ENCODE measurements around the gene BGN.

BGN gene

GRCh38 chrX:153511784-153512500, 17.2 kb downstream of the BGN start:
- Histone ChIP-seq H3K27me3 (ENCODE audit: control insufficient read depth in 1 of 2, insufficient read depth in 2 of 2, low read length in 2 of 2) (peaks cover 0 to 14% of the 10 kb centered on the region in 2 donors), H3K9me3 (ENCODE audit: low read length) (no peaks in the 10 kb centered on the region), H3K4me3 (ENCODE audit: low read depth in 1 of 2, low read length in 2 of 2) (no peak overlapping the region), H3K9ac (ENCODE audit: low read length) (no peak overlapping the region), H3K4me1 (ENCODE audit: insufficient read depth, low read length) (peaks cover 3% of the 10 kb centered on the region), H3K36me3 (ENCODE audit: insufficient read depth, low read length) (no peaks in the 10 kb centered on the region), H3K27ac (ENCODE audit: low read depth, low read length) (no peak overlapping the region)

DNA sequence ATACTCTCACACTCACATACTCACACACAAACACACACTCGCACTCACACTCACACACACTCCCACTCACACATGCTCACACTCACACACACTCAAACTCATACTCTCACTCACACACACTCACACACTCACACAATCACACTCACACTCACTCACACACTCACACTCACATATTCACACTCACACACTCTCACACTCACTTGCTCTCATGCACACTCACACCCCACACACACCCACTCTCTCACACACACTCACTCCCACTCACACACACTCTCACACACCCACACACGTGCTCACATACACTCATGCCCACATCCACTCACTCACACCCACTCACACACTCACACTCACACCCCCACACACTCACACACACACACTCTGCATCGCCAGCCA, 17.7 kb downstream of the BGN start:
- no peak overlapping the region for H3K9ac ChIP-seq (ENCODE audit: low read length)
- no peaks in the 10 kb centered on the region for H3K9me3 ChIP-seq (ENCODE audit: low read length)
- peaks cover under 1% of the 10 kb centered on the region for H3K4me1 ChIP-seq (ENCODE audit: insufficient read depth, low read length)
- peaks cover 0 to 19% of the 10 kb centered on the region in 2 donors for H3K27me3 ChIP-seq (ENCODE audit: control insufficient read depth in 1 of 2, insufficient read depth in 2 of 2, low read length in 2 of 2)
- no peak overlapping the region for H3K4me3 ChIP-seq (ENCODE audit: low read depth in 1 of 2, low read length in 2 of 2)
- no peaks in the 10 kb centered on the region for H3K36me3 ChIP-seq (ENCODE audit: insufficient read depth, low read length)
- no peak overlapping the region for H3K27ac ChIP-seq (ENCODE audit: low read depth, low read length)

GRCh38 chrX:153513265-153513664, 18.5 kb downstream of the BGN start:
- no peak overlapping the region for H3K9ac ChIP-seq (ENCODE audit: low read length)
- no peak overlapping the region for H3K4me3 ChIP-seq (ENCODE audit: low read depth in 1 of 2, low read length in 2 of 2)
- no peak overlapping the region for H3K27ac ChIP-seq (ENCODE audit: low read depth, low read length)
- H3K4me1 ChIP-seq (ENCODE audit: insufficient read depth, low read length): no peaks in the 10 kb centered on the region
- H3K9me3 ChIP-seq (ENCODE audit: low read length): no peaks in the 10 kb centered on the region
- H3K27me3 ChIP-seq (ENCODE audit: control insufficient read depth in 1 of 2, insufficient read depth in 2 of 2, low read length in 2 of 2): peaks cover 0 to 23% of the 10 kb centered on the region in 2 donors
- no peaks in the 10 kb centered on the region for H3K36me3 ChIP-seq (ENCODE audit: insufficient read depth, low read length)

DNA sequence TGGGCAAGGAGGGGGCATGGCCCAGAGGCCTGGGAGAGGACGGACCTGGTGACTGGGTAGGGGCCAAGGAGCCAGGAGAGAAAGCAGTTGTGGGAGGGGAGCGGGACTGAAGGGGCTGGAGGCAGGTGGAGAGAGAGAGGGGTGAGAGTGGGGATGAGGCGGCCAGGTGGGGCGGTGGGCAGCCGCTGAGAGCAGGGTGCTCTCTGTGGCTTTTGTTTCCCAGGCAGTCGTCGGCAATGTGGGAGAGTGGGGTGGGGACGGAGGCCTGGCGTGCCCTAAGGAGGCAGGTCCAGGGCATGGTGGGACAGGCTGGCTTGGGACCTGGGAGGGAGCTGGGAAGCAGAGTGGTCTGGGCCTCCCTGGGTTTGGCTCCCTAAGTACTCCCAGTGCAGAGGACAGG, 19.5 kb downstream of the BGN start:
- H3K27ac ChIP-seq (ENCODE audit: low read depth, low read length): no peak overlapping the region
- H3K27me3 ChIP-seq (ENCODE audit: control insufficient read depth in 1 of 2, insufficient read depth in 2 of 2, low read length in 2 of 2): peaks cover 0 to 33% of the 10 kb centered on the region in 2 donors
- no peaks in the 10 kb centered on the region for H3K4me1 ChIP-seq (ENCODE audit: insufficient read depth, low read length)
- no peaks in the 10 kb centered on the region for H3K36me3 ChIP-seq (ENCODE audit: insufficient read depth, low read length)
- H3K4me3 ChIP-seq (ENCODE audit: low read depth in 1 of 2, low read length in 2 of 2): no peak overlapping the region
- H3K9ac ChIP-seq (ENCODE audit: low read length): no peak overlapping the region
- H3K9me3 ChIP-seq (ENCODE audit: low read length): no peaks in the 10 kb centered on the region

DNA sequence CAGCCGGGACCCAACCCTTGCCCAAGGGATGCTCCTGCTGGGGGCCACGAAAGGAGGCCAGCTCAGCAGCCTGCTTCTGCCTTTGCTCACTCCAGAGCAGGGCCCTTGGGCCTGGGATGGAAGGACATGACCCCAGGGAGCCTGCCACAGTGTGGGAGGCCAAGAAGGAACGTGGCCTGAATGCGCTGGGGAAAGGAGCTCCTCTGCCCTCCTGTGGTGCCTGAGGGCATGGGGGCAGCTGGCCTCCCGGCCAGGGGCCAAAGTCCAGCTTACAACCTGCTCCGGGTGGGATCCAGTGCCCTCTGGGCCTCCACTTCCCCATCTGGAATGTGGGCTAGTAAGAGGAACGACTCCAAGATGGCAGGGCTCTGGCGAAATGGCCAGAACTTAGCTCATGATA, 20.7 kb downstream of the BGN start:
- no peak overlapping the region for H3K9ac ChIP-seq (ENCODE audit: low read length)
- H3K27me3 ChIP-seq (ENCODE audit: control insufficient read depth in 1 of 2, insufficient read depth in 2 of 2, low read length in 2 of 2): peaks cover 2 to 37% of the 10 kb centered on the region in 2 donors
- no peak overlapping the region for H3K4me3 ChIP-seq (ENCODE audit: low read depth in 1 of 2, low read length in 2 of 2)
- no peaks in the 10 kb centered on the region for H3K4me1 ChIP-seq (ENCODE audit: insufficient read depth, low read length)
- no peaks in the 10 kb centered on the region for H3K9me3 ChIP-seq (ENCODE audit: low read length)
- H3K36me3 ChIP-seq (ENCODE audit: insufficient read depth, low read length): no peaks in the 10 kb centered on the region
- H3K27ac ChIP-seq (ENCODE audit: low read depth, low read length): no peak overlapping the region

DNA sequence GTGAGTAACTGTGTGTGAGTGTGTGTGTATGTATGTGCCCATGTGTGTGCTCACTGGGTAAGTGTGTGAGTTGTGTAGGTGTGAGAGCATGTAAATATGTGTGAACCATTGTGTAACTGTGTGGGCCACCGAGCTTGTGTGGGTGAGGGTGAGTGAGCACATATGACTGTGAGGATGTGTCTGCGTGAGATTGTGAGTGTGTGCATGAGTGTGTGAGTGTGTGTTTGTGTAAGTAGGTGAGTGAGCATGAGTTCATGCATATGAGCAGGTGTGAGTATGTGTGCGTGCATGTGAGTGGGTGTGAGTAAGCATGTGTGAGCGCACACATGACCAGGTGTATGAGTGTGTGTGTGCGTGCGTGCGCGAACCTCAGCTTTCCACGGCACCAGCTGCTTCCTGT, 21.3 kb downstream of the BGN start:
- Histone ChIP-seq H3K27ac (ENCODE audit: low read depth, low read length) (no peak overlapping the region), H3K4me1 (ENCODE audit: insufficient read depth, low read length) (no peaks in the 10 kb centered on the region), H3K36me3 (ENCODE audit: insufficient read depth, low read length) (no peaks in the 10 kb centered on the region), H3K4me3 (ENCODE audit: low read depth in 1 of 2, low read length in 2 of 2) (no peak overlapping the region), H3K27me3 (ENCODE audit: control insufficient read depth in 1 of 2, insufficient read depth in 2 of 2, low read length in 2 of 2) (peaks cover 3 to 42% of the 10 kb centered on the region in 2 donors), H3K9ac (ENCODE audit: low read length) (no peak overlapping the region), H3K9me3 (ENCODE audit: low read length) (no peaks in the 10 kb centered on the region)

- H3K27me3 ChIP-seq (ENCODE audit: control insufficient read depth in 1 of 2, insufficient read depth in 2 of 2, low read length in 2 of 2): peaks cover 3 to 53% of the 10 kb centered on the region in 2 donors
- H3K9ac ChIP-seq (ENCODE audit: low read length): no peak within 1 kb of the TSS
- H3K27ac ChIP-seq (ENCODE audit: low read depth, low read length): no peak within 1 kb of the TSS
- H3K4me3 ChIP-seq (ENCODE audit: low read depth in 1 of 2, low read length in 2 of 2): no peak within 1 kb of the TSS
- no peaks in the 10 kb centered on the region for H3K36me3 ChIP-seq (ENCODE audit: insufficient read depth, low read length)
- no peaks in the 10 kb centered on the region for H3K9me3 ChIP-seq (ENCODE audit: low read length)
- no peaks in the 10 kb centered on the region for H3K4me1 ChIP-seq (ENCODE audit: insufficient read depth, low read length)
These were observed 22.6 kb downstream of the BGN start, which contains the start of gene ATP2B3 for GRCh38 chrX:153517423-153517822. Gene ATP2B3 (plus strand): TSS chrX:153517642. CDS start chrX:153536248, 18,606 bp downstream.

GRCh38 chrX:153517946-153518834, 23.4 kb downstream of the BGN start:
- Histone ChIP-seq H3K4me1 (ENCODE audit: insufficient read depth, low read length) (no peaks in the 10 kb centered on the region), H3K36me3 (ENCODE audit: insufficient read depth, low read length) (no peaks in the 10 kb centered on the region), H3K27ac (ENCODE audit: low read depth, low read length) (no peak overlapping the region), H3K27me3 (ENCODE audit: control insufficient read depth in 1 of 2, insufficient read depth in 2 of 2, low read length in 2 of 2) (peaks cover 3 to 59% of the 10 kb centered on the region in 2 donors), H3K9me3 (ENCODE audit: low read length) (no peaks in the 10 kb centered on the region), H3K4me3 (ENCODE audit: low read depth in 1 of 2, low read length in 2 of 2) (no peak overlapping the region), H3K9ac (ENCODE audit: low read length) (no peak overlapping the region)

GRCh38 chrX:153519569-153520286, 24.9 kb downstream of the BGN start:
- Histone ChIP-seq H3K4me1 (ENCODE audit: insufficient read depth, low read length) (no peaks in the 10 kb centered on the region), H3K36me3 (ENCODE audit: insufficient read depth, low read length) (no peaks in the 10 kb centered on the region), H3K9ac (ENCODE audit: low read length) (no peak overlapping the region), H3K27ac (ENCODE audit: low read depth, low read length) (no peak overlapping the region), H3K4me3 (ENCODE audit: low read depth in 1 of 2, low read length in 2 of 2) (no peak overlapping the region), H3K9me3 (ENCODE audit: low read length) (no peaks in the 10 kb centered on the region), H3K27me3 (ENCODE audit: control insufficient read depth in 1 of 2, insufficient read depth in 2 of 2, low read length in 2 of 2) (peaks cover 3 to 63% of the 10 kb centered on the region in 2 donors)

DNA sequence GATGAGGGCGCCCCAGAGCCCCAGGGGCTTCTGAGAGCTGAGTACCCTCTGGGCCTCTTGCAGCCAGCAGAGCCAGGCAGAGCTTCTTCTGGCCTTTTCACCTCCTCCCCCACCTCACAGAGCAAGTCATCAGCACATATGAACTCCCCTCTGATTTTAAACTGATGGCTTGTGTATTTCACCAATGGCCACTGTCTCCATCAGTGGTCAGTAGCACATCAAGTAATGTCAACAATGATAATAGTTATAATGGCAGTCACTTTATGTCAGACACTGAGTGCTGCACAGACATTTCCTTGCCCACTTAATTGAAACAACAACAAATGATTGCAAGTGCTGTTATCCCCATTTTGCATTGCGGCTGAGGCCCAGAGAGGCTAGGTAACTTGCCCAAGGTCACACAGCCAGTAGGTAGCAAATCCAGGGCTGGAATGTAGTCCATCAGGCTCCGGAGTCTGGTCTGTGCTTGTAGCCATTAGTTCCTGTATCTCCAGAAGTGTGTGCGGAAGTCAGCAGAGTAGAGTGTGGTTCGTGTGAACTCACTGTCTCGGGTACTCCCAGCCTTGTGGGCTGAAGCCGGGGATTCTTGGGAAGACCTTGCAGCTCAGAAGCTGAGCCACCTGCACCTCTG, 25.6 kb downstream of the BGN start:
- no peak overlapping the region for H3K27ac ChIP-seq (ENCODE audit: low read depth, low read length)

DNA sequence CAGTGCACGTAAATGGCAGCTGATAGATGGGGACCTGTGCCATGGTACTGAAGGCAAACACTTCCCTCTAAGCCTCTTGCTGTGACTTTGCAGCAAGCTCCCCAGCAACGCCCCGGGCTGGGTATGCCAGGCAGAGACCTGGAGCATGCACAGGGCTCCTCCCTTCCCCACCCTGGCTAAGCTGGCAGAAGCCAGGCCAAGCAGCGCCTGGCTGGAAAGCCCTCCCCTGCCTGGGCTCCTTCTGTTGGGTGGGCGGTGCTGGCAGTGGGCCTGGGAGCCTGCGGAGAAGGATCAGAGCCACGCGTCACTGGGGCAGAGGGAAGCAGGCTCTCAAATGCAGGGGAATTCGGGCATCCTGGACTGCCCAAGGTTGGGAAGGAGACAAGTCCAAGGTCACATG, 26.3 kb downstream of the BGN start:
- no peak overlapping the region for H3K4me3 ChIP-seq (ENCODE audit: low read depth in 1 of 2, low read length in 2 of 2)
- no peaks in the 10 kb centered on the region for H3K4me1 ChIP-seq (ENCODE audit: insufficient read depth, low read length)
- no peak overlapping the region for H3K27ac ChIP-seq (ENCODE audit: low read depth, low read length)
- no peak overlapping the region for H3K9ac ChIP-seq (ENCODE audit: low read length)
- H3K27me3 ChIP-seq (ENCODE audit: control insufficient read depth in 1 of 2, insufficient read depth in 2 of 2, low read length in 2 of 2): peaks cover 3 to 75% of the 10 kb centered on the region in 2 donors
- no peaks in the 10 kb centered on the region for H3K36me3 ChIP-seq (ENCODE audit: insufficient read depth, low read length)
- H3K9me3 ChIP-seq (ENCODE audit: low read length): no peaks in the 10 kb centered on the region

More for the DNA sequence above, 25.6 kb downstream of the BGN start:
- no peaks in the 10 kb centered on the region for H3K36me3 ChIP-seq (ENCODE audit: insufficient read depth, low read length)
- H3K4me1 ChIP-seq (ENCODE audit: insufficient read depth, low read length): no peaks in the 10 kb centered on the region
- H3K9ac ChIP-seq (ENCODE audit: low read length): no peak overlapping the region
- H3K9me3 ChIP-seq (ENCODE audit: low read length): no peaks in the 10 kb centered on the region
- no peak overlapping the region for H3K4me3 ChIP-seq (ENCODE audit: low read depth in 1 of 2, low read length in 2 of 2)
- H3K27me3 ChIP-seq (ENCODE audit: control insufficient read depth in 1 of 2, insufficient read depth in 2 of 2, low read length in 2 of 2): peaks cover 3 to 69% of the 10 kb centered on the region in 2 donors
